ENCODE measurements around the gene CPSF4. TPM values are rescaled to one million over a fixed set of nuclear protein-coding genes. Genes with fewer than 3 reads are reported as not detected.

CPSF4 gene
- total RNA-seq, 4 donors from 2014 or later, result 21.4 to 40.4 (median 26.1) TPM

GRCh38 chr7:99489235-99489634 lies 50.5 kb downstream of the CPSF4 start:
- Histone ChIP-seq H3K36me3 (peaks cover 9 to 48% of the 10 kb centered on the region in 2 donors), H3K4me1 (no peaks in the 10 kb centered on the region), H3K27ac (no peak overlapping the region), H3K4me3 (no peak overlapping the region), H3K9me3 (peaks cover 3 to 13% (median 7%) of the 10 kb centered on the region in 3 donors), H3K27me3 (no peaks in the 10 kb centered on the region)
- no peak for TF ChIP-seq POLR2A (IDR thresholded peaks at IDR 0.05)
- TF ChIP-seq, protein P1, sequence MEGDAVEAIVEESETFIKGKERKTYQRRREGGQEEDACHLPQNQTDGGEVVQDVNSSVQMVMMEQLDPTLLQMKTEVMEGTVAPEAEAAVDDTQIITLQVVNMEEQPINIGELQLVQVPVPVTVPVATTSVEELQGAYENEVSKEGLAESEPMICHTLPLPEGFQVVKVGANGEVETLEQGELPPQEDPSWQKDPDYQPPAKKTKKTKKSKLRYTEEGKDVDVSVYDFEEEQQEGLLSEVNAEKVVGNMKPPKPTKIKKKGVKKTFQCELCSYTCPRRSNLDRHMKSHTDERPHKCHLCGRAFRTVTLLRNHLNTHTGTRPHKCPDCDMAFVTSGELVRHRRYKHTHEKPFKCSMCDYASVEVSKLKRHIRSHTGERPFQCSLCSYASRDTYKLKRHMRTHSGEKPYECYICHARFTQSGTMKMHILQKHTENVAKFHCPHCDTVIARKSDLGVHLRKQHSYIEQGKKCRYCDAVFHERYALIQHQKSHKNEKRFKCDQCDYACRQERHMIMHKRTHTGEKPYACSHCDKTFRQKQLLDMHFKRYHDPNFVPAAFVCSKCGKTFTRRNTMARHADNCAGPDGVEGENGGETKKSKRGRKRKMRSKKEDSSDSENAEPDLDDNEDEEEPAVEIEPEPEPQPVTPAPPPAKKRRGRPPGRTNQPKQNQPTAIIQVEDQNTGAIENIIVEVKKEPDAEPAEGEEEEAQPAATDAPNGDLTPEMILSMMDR (IDR thresholded peaks at IDR 0.05 in 4 of 5, conservative IDR thresholded peaks at IDR 0.05 in 1 of 5), result no peak
- in situ Hi-C loops (cut with MboI; ENCODE audit: low sequenced_read_pairs in 4 of 4), result no loop called here
- intact Hi-C loops (cut with DNase I; ENCODE audit: low total_unique reads), result no loop called here
- ATAC-seq (no peak), DNase-seq (no peak)

DNA sequence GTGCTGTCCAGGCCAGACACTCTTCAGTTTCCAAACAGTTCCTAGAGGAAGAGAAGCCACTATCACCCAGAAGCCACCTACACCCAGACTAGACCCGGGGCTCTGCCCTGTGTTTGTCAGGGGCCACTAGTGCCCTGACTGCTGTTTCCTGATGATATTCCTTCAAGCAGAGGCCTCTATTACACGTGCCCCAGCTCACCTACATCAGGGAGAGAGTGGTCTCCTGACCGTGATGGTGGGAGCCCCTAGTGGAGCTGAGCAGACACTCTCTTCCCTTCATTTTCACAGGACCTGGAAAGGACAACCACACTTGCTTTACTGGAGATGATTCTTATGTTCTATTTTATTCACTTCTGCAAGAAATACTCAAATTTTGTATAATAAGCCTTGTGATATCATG lies 52.1 kb downstream of the CPSF4 start:
- TF ChIP-seq POLR2A (IDR thresholded peaks at IDR 0.05), result no peak
- TF ChIP-seq, protein P1 (IDR thresholded peaks at IDR 0.05 in 4 of 5, conservative IDR thresholded peaks at IDR 0.05 in 1 of 5), result no peak
- Histone ChIP-seq H3K36me3 (peaks cover 9 to 54% of the 10 kb centered on the region in 2 donors), H3K9me3 (peaks cover 3 to 20% (median 7%) of the 10 kb centered on the region in 3 donors), H3K27ac (no peak overlapping the region), H3K4me3 (no peak overlapping the region), H3K27me3 (no peaks in the 10 kb centered on the region), H3K4me1 (no peaks in the 10 kb centered on the region)
- ATAC-seq, result no peak
- in situ Hi-C loops (cut with MboI; ENCODE audit: low sequenced_read_pairs in 4 of 4), result no loop called here
- intact Hi-C loops (cut with DNase I; ENCODE audit: low total_unique reads), result loop anchor here (1.0 kb wide), 1 partner anchor 29 kb away; no protein-coding TSS in a partner anchor
- no peak for DNase-seq

DNA sequence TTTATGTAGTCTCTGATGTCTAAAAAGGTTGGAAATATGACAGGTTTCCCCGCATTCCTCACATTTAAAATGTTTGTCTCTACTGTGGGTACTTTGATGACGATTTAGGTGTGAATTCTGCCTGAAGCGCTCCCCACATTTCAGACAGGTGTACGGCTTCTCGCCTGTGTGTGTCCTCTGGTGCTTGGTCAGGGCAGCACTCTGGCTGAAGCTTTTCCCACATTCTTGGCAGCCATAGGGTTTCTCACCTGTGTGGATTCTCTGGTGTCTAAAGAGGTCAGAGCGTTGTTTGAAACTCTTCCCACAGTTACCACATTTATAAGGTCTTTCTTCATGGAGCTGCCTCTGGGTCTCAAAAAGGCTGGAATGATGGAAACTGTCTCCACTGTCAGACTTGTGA lies 55.1 kb downstream of the CPSF4 start:
- no peak for TF ChIP-seq POLR2A (IDR thresholded peaks at IDR 0.05)
- TF ChIP-seq, protein P1 (IDR thresholded peaks at IDR 0.05 in 4 of 5, conservative IDR thresholded peaks at IDR 0.05 in 1 of 5), result no peak
- Histone ChIP-seq H3K27me3 (no peaks in the 10 kb centered on the region), H3K4me1 (peaks cover 15 to 18% of the 10 kb centered on the region in 2 donors), H3K36me3 (peaks cover 12 to 68% of the 10 kb centered on the region in 2 donors), H3K27ac (no peak overlapping the region), H3K9me3 (peaks cover 3 to 20% (median 7%) of the 10 kb centered on the region in 3 donors), H3K4me3 (peak overlapping the region in 1 of 4 donors; percentile 25)
- DNase-seq (no peak), ATAC-seq (no peak)
- intact Hi-C loops (cut with DNase I; ENCODE audit: low total_unique reads) (no loop called here), in situ Hi-C loops (cut with MboI; ENCODE audit: low sequenced_read_pairs in 4 of 4) (no loop called here)

- TF ChIP-seq POLR2A (IDR thresholded peaks at IDR 0.05), result no peak
- TF ChIP-seq, protein P1 (IDR thresholded peaks at IDR 0.05 in 4 of 5, conservative IDR thresholded peaks at IDR 0.05 in 1 of 5), result no peak
These were observed 59.2 kb downstream of the CPSF4 start for GRCh38 chr7:99497766-99498545.

More at GRCh38 chr7:99497766-99498545, 59.2 kb downstream of the CPSF4 start:
- in situ Hi-C loops (cut with MboI; ENCODE audit: low sequenced_read_pairs in 4 of 4) (no loop called here), intact Hi-C loops (cut with DNase I; ENCODE audit: low total_unique reads) (no loop called here)
- no peak for DNase-seq
- ATAC-seq, result no peak
- Histone ChIP-seq H3K9me3 (peaks cover 3 to 20% (median 7%) of the 10 kb centered on the region in 3 donors), H3K4me1 (peaks cover 24 to 32% of the 10 kb centered on the region in 2 donors), H3K27ac (no peak overlapping the region), H3K36me3 (peaks cover 12 to 49% of the 10 kb centered on the region in 2 donors), H3K27me3 (no peaks in the 10 kb centered on the region), H3K4me3 (peak overlapping the region; percentile 77 to 97 (median 94))

All from gastrocnemius medialis (tissue), 4 donors.